Vagina (tissue), 2 donors: Measurements from ENCODE around the gene SERINC5. TPM values are rescaled to one million over a fixed set of nuclear protein-coding genes. Genes with fewer than 3 reads are reported as not detected.
A peak's percentile ranks its signal among the peaks of the same experiment; 100 is the strongest.
"Not testable (repeated sequence)": the region's sequence is repeated elsewhere in the genome, so short reads cannot be mapped to it uniquely, and the experiment has no call there.

ENCODE experiments used
- DNase-seq, 2 donors: peaks; one replicate each; pipeline ENCODE4 v3.0.0-alpha.2; 2017; ENCODE audit errors: extremely low spot score in 2 of 2
- H3K27ac ChIP-seq: fragments of 200-600 bp; sonication (generic); one replicate; pipeline ENCODE4 v1.5.1; 2019
- H3K27me3 ChIP-seq: fragments of 200-600 bp; sonication (generic); one replicate; pipeline ENCODE4 v1.5.1; 2019
- H3K36me3 ChIP-seq, 2 donors: fragments of 200-600 bp; sonication (generic); one replicate each; pipeline ENCODE4 v1.5.1; 2017 to 2019
- H3K4me1 ChIP-seq: fragments of 200-600 bp; sonication (generic); one replicate; pipeline ENCODE4 v1.5.1; 2019
- H3K4me3 ChIP-seq, 2 donors: fragments of 200-600 bp; sonication (generic); 1 replicate in 1 of 2; 2 replicates in 1 of 2; pipeline ENCODE4 v1.5.1; 2016 to 2019
- H3K9me3 ChIP-seq: fragments of 200-600 bp; sonication (generic); one replicate; pipeline ENCODE4 v1.5.1; 2019
- CTCF ChIP-seq, 3 experiments: fragments of 450-650 bp in 2 of 3; fragments of 200-600 bp in 1 of 3; sonication (generic) in 1 of 3; IDR thresholded peaks; one replicate each; pipeline ENCODE4 v1.5.1; 2017 to 2019; ENCODE audit warnings: antibody characterized with exemption in 3 of 3, mild to moderate bottlenecking in 2 of 3, moderate library complexity in 2 of 3
- POLR2A ChIP-seq, 2 donors: fragments of 450-650 bp; IDR thresholded peaks; one replicate each; pipeline ENCODE4 v1.6.1; 2017; ENCODE audit warnings: antibody characterized with exemption in 2 of 2, mild to moderate bottlenecking in 2 of 2, moderate library complexity in 2 of 2
- POLR2AphosphoS5 ChIP-seq, 2 donors: sonication (generic); formaldehyde crosslinking; IDR thresholded peaks; one replicate each; pipeline ENCODE4 v1.9.0; 2017; ENCODE audit warnings: antibody characterized with exemption in 2 of 2, mild to moderate bottlenecking in 2 of 2, low read depth in 1 of 2; ENCODE audit not compliant: insufficient read depth in 1 of 2
- intact Hi-C: fragments of 100-400 bp; cut with DNase I; formaldehyde crosslinking; loops from one replicate; pipeline ENCODE4 v1.15.1; 2023
- total RNA-seq: library from RNA; depleted of rRNA; stranded (reverse); fragments of >200 nt; gene quantifications from one replicate; pipeline ENCODE4 v1.2.3, GENCODE V29; 2016

SERINC5 gene
- total RNA-seq, 1 donor from 2014 or later = 35.6 TPM

- Histone ChIP-seq H3K36me3 (no peaks in the 10 kb centered on the region), H3K27me3 (no peaks in the 10 kb centered on the region), H3K27ac (no peak overlapping the region), H3K9me3 (no peaks in the 10 kb centered on the region), H3K4me3 (no peak overlapping the region), H3K4me1 (peaks cover 62% of the 10 kb centered on the region)
- DNase-seq = no peak
- TF ChIP-seq POLR2AphosphoS5 (IDR thresholded peaks at IDR 0.05; ENCODE audit: insufficient read depth in 1 of 2, low read depth in 1 of 2) = no peak
- TF ChIP-seq POLR2A (IDR thresholded peaks at IDR 0.05) = no peak
- no peak for TF ChIP-seq CTCF (IDR thresholded peaks at IDR 0.05)
- intact Hi-C loops = no loop called here
Measured at GRCh38 chr5:80185095-80185494, 70.8 kb downstream of the SERINC5 start.

GRCh38 chr5:80184235-80185023 lies 71.4 kb downstream of the SERINC5 start:
- DNase-seq = no peak
- Histone ChIP-seq H3K4me3 (no peak overlapping the region), H3K27ac (no peak overlapping the region), H3K9me3 (no peaks in the 10 kb centered on the region), H3K36me3 (no peaks in the 10 kb centered on the region), H3K27me3 (no peaks in the 10 kb centered on the region), H3K4me1 (peaks cover 66% of the 10 kb centered on the region)
- intact Hi-C loops = no loop called here
- no peak for TF ChIP-seq CTCF (IDR thresholded peaks at IDR 0.05)
- TF ChIP-seq POLR2A (IDR thresholded peaks at IDR 0.05) = no peak

- DNase-seq, H3K4me3 ChIP-seq, H3K9me3 ChIP-seq, intact Hi-C loops, H3K27ac ChIP-seq, H3K27me3 ChIP-seq, H3K36me3 ChIP-seq: not testable (repeated sequence)
- H3K4me1 ChIP-seq = peaks cover 66% of the 10 kb centered on the region
Measured at GRCh38 chr5:80183728-80184234, 72.1 kb downstream of the SERINC5 start.

- intact Hi-C loops = no loop called here
- H3K4me1 ChIP-seq = peaks cover 66% of the 10 kb centered on the region
- no peaks in the 10 kb centered on the region for H3K27me3 ChIP-seq
- no peak overlapping the region for H3K27ac ChIP-seq
- no peak for DNase-seq
- TF ChIP-seq POLR2A (IDR thresholded peaks at IDR 0.05) = no peak
- no peak for TF ChIP-seq POLR2AphosphoS5 (IDR thresholded peaks at IDR 0.05; ENCODE audit: insufficient read depth in 1 of 2, low read depth in 1 of 2)
- no peak for TF ChIP-seq CTCF (IDR thresholded peaks at IDR 0.05)
- H3K9me3 ChIP-seq = no peaks in the 10 kb centered on the region
- H3K36me3 ChIP-seq = no peaks in the 10 kb centered on the region
- H3K4me3 ChIP-seq = no peak overlapping the region
Measured at GRCh38 chr5:80182809-80183580, 72.9 kb downstream of the SERINC5 start.

GRCh38 chr5:80181618-80182211 lies 74.1 kb downstream of the SERINC5 start:
- intact Hi-C loops = no loop called here
- Histone ChIP-seq H3K27ac (no peak overlapping the region), H3K4me1 (peaks cover 54% of the 10 kb centered on the region), H3K36me3 (peaks cover 0 to 10% of the 10 kb centered on the region in 2 donors), H3K4me3 (no peak overlapping the region), H3K27me3 (no peaks in the 10 kb centered on the region), H3K9me3 (no peaks in the 10 kb centered on the region)
- peak in 1 of 2 donors; percentile 81 for TF ChIP-seq POLR2AphosphoS5 (IDR thresholded peaks at IDR 0.05; ENCODE audit: insufficient read depth in 1 of 2, low read depth in 1 of 2)
- TF ChIP-seq POLR2A (IDR thresholded peaks at IDR 0.05) = no peak
- no peak for TF ChIP-seq CTCF (IDR thresholded peaks at IDR 0.05)
- no peak for DNase-seq
